Brain microvascular endothelial cell (primary cell): Measurements from ENCODE around the gene TMEM236.
A peak's percentile ranks its signal among the peaks of the same experiment; 100 is the strongest.

ENCODE experiments used
- DNase-seq: peaks from one replicate; pipeline ENCODE4 v3.0.0-alpha.2; 2020
- H3K27ac ChIP-seq: fragments of 250-450 bp; sonication (Bioruptor Pico); 2 replicates; pipeline ENCODE4 v1.5.1; 2020; ENCODE audit warnings: mild to moderate bottlenecking, moderate library complexity
- H3K27me3 ChIP-seq: fragments of 250-450 bp; sonication (Bioruptor Pico); replicated peaks from 2 replicates; pipeline ENCODE4 v1.5.1; 2020; ENCODE audit warnings: mild to moderate bottlenecking
- H3K36me3 ChIP-seq: fragments of 250-450 bp; sonication (Bioruptor Pico); replicated peaks from 2 replicates; pipeline ENCODE4 v1.5.1; 2020; ENCODE audit warnings: mild to moderate bottlenecking
- H3K4me3 ChIP-seq: 2 replicates; pipeline ENCODE4 v1.5.1; 2011; ENCODE audit warnings: low read depth, mild to moderate bottlenecking, control low read depth, low read length, moderate library complexity
- in situ Hi-C: cut with HindIII; loops from 2 replicates; pipeline ENCODE4 v1.10.0; 2017; ENCODE audit warnings: low sequenced_read_pairs, low pct_ligation_motif_present
- TF ChIP-seq, protein P1 (sequence below): IDR thresholded peaks from 2 replicates; pipeline ENCODE4 v1.5.1; 2011; ENCODE audit warnings: low read depth, mild to moderate bottlenecking, moderate library complexity, low read length, control low read depth, inconsistent platforms; ENCODE audit errors: missing control alignments

TMEM236 gene

DNA sequence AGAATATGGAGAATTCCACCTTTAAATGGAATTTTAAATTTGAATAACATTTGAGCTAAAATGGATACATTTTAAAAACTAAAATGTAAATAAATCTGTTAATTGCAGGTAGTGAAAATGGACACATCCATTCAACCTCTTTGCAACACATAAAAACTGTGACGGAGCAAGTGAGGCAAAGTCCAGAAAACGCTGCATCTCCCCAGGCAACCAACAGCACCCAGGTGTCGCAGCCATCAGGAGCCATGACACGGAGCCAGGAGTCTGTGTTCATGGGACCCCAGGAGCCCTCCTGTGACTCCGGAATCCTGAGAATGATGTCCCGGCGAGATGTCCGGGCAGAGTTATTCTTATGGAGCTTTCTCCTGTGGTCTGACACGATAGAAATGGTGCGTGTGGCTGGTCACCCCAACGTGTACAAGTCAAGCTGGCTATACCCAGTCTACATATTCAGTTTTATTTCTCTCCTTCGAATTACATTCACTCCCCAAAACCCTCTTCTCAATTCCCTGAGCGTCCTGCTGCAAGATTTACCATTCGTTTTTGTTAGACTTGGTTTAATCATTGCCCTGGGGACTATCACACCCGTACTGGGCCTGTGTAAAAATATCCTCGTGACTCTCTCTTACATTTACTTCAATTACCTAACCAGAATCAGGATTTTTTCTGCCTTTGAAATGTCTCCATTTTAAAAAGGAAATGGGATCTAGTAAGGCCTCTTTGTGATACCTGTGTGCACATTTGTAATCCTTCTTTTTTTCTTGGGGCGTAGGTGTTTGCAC lies 44.0 kb downstream of the TMEM236 start:
- no peak for DNase-seq
- in situ Hi-C loops: no loop called here
- Histone ChIP-seq H3K4me3 (no peak overlapping the region), H3K27me3 (no peaks in the 10 kb centered on the region), H3K36me3 (no peaks in the 10 kb centered on the region), H3K27ac (no peak overlapping the region)
- TF ChIP-seq, protein P1, sequence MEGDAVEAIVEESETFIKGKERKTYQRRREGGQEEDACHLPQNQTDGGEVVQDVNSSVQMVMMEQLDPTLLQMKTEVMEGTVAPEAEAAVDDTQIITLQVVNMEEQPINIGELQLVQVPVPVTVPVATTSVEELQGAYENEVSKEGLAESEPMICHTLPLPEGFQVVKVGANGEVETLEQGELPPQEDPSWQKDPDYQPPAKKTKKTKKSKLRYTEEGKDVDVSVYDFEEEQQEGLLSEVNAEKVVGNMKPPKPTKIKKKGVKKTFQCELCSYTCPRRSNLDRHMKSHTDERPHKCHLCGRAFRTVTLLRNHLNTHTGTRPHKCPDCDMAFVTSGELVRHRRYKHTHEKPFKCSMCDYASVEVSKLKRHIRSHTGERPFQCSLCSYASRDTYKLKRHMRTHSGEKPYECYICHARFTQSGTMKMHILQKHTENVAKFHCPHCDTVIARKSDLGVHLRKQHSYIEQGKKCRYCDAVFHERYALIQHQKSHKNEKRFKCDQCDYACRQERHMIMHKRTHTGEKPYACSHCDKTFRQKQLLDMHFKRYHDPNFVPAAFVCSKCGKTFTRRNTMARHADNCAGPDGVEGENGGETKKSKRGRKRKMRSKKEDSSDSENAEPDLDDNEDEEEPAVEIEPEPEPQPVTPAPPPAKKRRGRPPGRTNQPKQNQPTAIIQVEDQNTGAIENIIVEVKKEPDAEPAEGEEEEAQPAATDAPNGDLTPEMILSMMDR: no peak

DNA sequence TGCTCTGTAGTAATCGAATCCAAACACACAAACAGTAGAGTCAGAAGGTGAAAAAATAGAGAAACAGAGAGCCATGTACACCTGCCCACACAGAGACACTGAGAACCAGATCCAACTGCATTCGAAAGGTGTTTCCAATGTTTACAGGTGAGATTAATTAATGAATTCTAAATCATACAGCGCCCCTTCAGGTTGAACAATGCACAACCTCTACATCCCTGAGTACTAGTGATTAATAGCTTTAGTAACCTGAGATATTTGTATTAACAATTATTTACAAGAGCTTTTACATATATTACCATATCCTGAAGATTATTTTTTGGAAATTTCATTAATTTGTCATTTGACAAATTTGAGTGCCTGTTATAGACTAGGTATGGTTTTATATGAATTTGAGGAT lies 49.5 kb downstream of the TMEM236 start:
- Histone ChIP-seq H3K27me3 (no peaks in the 10 kb centered on the region), H3K36me3 (no peaks in the 10 kb centered on the region), H3K4me3 (no peak overlapping the region), H3K27ac (no peak overlapping the region)
- no peak for DNase-seq
- TF ChIP-seq, protein P1: no peak
- in situ Hi-C loops: no loop called here

DNA sequence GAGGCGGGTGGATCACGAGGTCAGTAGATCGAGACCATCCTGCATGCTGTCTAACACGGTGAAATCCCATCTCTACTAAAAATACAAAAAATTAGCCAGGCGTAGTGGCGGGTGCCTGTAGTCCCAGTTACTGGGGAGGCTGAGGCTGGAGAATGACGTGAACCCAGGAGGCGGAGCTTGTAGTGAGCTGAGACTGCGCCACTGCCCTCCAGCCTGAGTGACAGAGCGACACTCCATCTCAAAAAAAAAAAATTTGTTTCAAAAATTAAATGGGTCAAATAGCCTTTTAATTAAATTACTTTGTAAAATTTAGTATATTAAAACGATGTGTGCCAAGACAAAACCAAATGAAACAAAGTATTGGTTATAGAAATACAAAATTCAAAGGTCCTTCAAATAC lies 50.3 kb downstream of the TMEM236 start:
- TF ChIP-seq, protein P1: no peak
- DNase-seq: no peak
- no peaks in the 10 kb centered on the region for H3K27me3 ChIP-seq
- H3K27ac ChIP-seq: no peak overlapping the region
- H3K4me3 ChIP-seq: no peak overlapping the region
- in situ Hi-C loops: no loop called here
- H3K36me3 ChIP-seq: no peaks in the 10 kb centered on the region

DNA sequence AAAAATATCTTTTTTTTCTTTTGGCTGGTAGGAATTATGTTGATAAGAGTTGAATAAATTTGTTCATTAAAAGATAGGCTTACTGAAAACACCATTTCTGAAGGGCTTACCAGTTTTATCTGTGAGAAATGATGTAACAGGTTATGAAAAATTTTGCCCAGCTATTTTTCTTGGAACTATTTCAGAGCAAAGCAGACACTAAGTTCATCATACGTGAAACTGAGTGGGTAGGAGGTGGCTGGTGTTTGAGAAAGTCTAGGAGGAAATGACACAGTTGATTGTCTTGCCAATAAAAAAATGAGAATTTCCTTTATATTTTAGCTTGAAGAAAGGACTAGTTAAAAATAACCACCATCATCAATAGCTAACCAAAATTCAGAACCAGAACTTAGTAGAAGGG lies 51.0 kb downstream of the TMEM236 start:
- TF ChIP-seq, protein P1: no peak
- Histone ChIP-seq H3K36me3 (no peaks in the 10 kb centered on the region), H3K27ac (no peak overlapping the region), H3K27me3 (no peaks in the 10 kb centered on the region), H3K4me3 (no peak overlapping the region)
- in situ Hi-C loops: no loop called here
- peak; percentile 57 for DNase-seq

DNA sequence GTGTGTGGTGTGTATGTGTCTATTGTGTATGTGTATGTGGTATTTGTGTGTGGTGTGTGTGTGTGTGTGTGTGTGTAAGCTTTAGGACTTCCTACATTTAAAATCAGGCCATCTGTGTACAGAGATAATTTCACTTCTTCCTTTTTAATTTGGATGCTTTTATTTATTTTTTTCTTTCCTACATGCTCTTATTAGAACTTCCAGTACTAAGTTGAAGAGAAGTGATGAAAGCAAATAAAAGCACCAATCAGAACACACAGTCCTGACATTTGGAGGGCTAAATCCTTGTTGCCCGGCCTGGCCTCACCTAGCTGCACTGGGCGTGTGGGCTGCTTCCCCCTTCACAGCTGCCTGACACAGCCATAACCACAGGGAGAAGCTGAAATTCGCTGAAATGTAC lies 53.3 kb downstream of the TMEM236 start:
- Histone ChIP-seq H3K27ac (no peak overlapping the region), H3K27me3 (no peaks in the 10 kb centered on the region), H3K36me3 (no peaks in the 10 kb centered on the region), H3K4me3 (no peak overlapping the region)
- DNase-seq: no peak
- TF ChIP-seq, protein P1: no peak
- in situ Hi-C loops: no loop called here
